ENCODE results near the gene RAB21.

Gene RAB21

GRCh38 chr12:71754461-71755145 lies at the start of gene RAB21:
Gene RAB21, plus strand, starts transcription at chr12:71754863. Its CDS starts 267 bp downstream, at chr12:71755130.
- peak; percentile 84 for TF ChIP-seq POLR2A (IDR thresholded peaks at IDR 0.05; ENCODE audit: low read depth, low read length)
- peak; percentile 64 for FAIRE-seq

GRCh38 chr12:71704920-71705319 lies 49.7 kb upstream of the RAB21 start:
- FAIRE-seq: no peak
- TF ChIP-seq POLR2A (IDR thresholded peaks at IDR 0.05; ENCODE audit: low read depth, low read length): no peak
- no peak for DNase-seq (ENCODE audit: insufficient read length, low spot score)

More at GRCh38 chr12:71754461-71755145, at the start of gene RAB21:
- DNase-seq (ENCODE audit: insufficient read length, low spot score): peak; percentile 94

- no peak for DNase-seq (ENCODE audit: insufficient read length, low spot score)
- TF ChIP-seq POLR2A (IDR thresholded peaks at IDR 0.05; ENCODE audit: low read depth, low read length): no peak
- no peak for FAIRE-seq
Measured at GRCh38 chr12:71708658-71709057, 46.0 kb upstream of the RAB21 start.

GRCh38 chr12:71710276-71711125 lies 44.2 kb upstream of the RAB21 start:
- FAIRE-seq (peak; percentile 100), DNase-seq (ENCODE audit: insufficient read length, low spot score) (peak; percentile 47)
- TF ChIP-seq POLR2A (IDR thresholded peaks at IDR 0.05; ENCODE audit: low read depth, low read length): no peak

GRCh38 chr12:71718611-71719010 lies 36.1 kb upstream of the RAB21 start:
- no peak for FAIRE-seq
- no peak for DNase-seq (ENCODE audit: insufficient read length, low spot score)
- TF ChIP-seq POLR2A (IDR thresholded peaks at IDR 0.05; ENCODE audit: low read depth, low read length): no peak

- FAIRE-seq (peak; percentile 52), DNase-seq (ENCODE audit: insufficient read length, low spot score) (no peak)
- no peak for TF ChIP-seq POLR2A (IDR thresholded peaks at IDR 0.05; ENCODE audit: low read depth, low read length)
Measured at GRCh38 chr12:71719647-71720370, 34.9 kb upstream of the RAB21 start.

GRCh38 chr12:71721783-71722505 lies 32.7 kb upstream of the RAB21 start:
- DNase-seq (ENCODE audit: insufficient read length, low spot score) (no peak), FAIRE-seq (no peak)
- no peak for TF ChIP-seq POLR2A (IDR thresholded peaks at IDR 0.05; ENCODE audit: low read depth, low read length)

- DNase-seq (ENCODE audit: insufficient read length, low spot score) (no peak), FAIRE-seq (no peak)
- TF ChIP-seq POLR2A (IDR thresholded peaks at IDR 0.05; ENCODE audit: low read depth, low read length): no peak
Measured at GRCh38 chr12:71725011-71725410, 29.7 kb upstream of the RAB21 start.

GRCh38 chr12:71726548-71726947 lies 28.1 kb upstream of the RAB21 start:
- TF ChIP-seq POLR2A (IDR thresholded peaks at IDR 0.05; ENCODE audit: low read depth, low read length): no peak
- no peak for FAIRE-seq
- no peak for DNase-seq (ENCODE audit: insufficient read length, low spot score)

GRCh38 chr12:71727958-71728357 lies 26.7 kb upstream of the RAB21 start:
- FAIRE-seq: no peak
- no peak for TF ChIP-seq POLR2A (IDR thresholded peaks at IDR 0.05; ENCODE audit: low read depth, low read length)
- no peak for DNase-seq (ENCODE audit: insufficient read length, low spot score)

- TF ChIP-seq POLR2A (IDR thresholded peaks at IDR 0.05; ENCODE audit: low read depth, low read length): no peak
- DNase-seq (ENCODE audit: insufficient read length, low spot score): no peak
- no peak for FAIRE-seq
Measured at GRCh38 chr12:71730936-71731335, 23.7 kb upstream of the RAB21 start.

GRCh38 chr12:71731439-71732356 lies 23.0 kb upstream of the RAB21 start:
- TF ChIP-seq POLR2A (IDR thresholded peaks at IDR 0.05; ENCODE audit: low read depth, low read length): no peak
- peak; percentile 39 for DNase-seq (ENCODE audit: insufficient read length, low spot score)
- peak; percentile 85 for FAIRE-seq

- TF ChIP-seq POLR2A (IDR thresholded peaks at IDR 0.05; ENCODE audit: low read depth, low read length): no peak
- no peak for DNase-seq (ENCODE audit: insufficient read length, low spot score)
- FAIRE-seq: no peak
Measured at GRCh38 chr12:71732357-71732712, 22.3 kb upstream of the RAB21 start.
